GM12872 (cell line): ENCODE data around the gene CHST10.

Experiments used
- TF ChIP-seq, protein P1 (sequence below): IDR thresholded peaks from 3 replicates; pipeline ENCODE4 v1.5.1; 2011; ENCODE audit warnings: low read depth, mild to moderate bottlenecking, low read length, moderate library complexity; ENCODE audit not compliant: insufficient read depth

Gene CHST10

DNA sequence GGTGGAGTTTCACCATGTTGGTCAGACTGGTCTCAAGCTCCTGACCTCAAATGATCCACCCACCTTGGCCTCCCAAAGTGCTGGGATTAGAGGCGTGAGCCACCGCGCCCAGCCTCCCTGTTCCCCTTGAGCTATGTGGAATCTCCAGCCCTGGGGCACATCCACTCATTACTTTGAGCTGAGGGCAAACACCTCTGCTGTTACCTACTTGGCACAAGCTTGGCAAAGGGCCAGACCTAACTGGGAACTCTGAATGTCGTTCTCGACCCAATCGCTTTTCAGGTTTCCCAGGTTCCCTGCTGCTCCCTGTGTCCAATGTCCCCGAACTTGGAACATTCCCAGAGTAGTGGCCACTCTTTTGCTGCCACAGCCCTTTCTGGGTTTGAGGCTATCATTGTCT lies 40.6 kb downstream of the CHST10 start:
- TF ChIP-seq, protein P1, sequence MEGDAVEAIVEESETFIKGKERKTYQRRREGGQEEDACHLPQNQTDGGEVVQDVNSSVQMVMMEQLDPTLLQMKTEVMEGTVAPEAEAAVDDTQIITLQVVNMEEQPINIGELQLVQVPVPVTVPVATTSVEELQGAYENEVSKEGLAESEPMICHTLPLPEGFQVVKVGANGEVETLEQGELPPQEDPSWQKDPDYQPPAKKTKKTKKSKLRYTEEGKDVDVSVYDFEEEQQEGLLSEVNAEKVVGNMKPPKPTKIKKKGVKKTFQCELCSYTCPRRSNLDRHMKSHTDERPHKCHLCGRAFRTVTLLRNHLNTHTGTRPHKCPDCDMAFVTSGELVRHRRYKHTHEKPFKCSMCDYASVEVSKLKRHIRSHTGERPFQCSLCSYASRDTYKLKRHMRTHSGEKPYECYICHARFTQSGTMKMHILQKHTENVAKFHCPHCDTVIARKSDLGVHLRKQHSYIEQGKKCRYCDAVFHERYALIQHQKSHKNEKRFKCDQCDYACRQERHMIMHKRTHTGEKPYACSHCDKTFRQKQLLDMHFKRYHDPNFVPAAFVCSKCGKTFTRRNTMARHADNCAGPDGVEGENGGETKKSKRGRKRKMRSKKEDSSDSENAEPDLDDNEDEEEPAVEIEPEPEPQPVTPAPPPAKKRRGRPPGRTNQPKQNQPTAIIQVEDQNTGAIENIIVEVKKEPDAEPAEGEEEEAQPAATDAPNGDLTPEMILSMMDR = no peak

GRCh38 chr2:100367163-100367562 lies 50.3 kb downstream of the CHST10 start:
- TF ChIP-seq, protein P1 = no peak

DNA sequence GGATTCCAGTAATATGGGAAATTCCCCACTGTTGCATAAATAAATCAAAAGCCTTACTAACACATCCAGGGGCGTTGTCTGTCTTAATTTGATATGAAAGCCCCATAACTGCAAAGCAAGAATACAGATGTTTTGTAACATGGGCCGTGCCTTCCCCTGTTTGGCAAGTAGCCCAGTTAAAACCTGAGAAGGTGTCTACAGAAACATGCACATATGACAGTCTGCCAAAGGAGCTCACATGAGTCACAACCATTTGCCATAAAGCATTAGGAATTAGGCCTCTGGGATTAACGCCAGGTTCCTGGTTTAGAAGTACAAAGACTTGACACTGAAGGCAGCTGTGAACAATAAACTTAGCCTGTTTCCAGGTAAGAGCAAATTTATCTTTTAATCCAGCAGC lies 52.0 kb downstream of the CHST10 start:
- TF ChIP-seq, protein P1 = no peak

DNA sequence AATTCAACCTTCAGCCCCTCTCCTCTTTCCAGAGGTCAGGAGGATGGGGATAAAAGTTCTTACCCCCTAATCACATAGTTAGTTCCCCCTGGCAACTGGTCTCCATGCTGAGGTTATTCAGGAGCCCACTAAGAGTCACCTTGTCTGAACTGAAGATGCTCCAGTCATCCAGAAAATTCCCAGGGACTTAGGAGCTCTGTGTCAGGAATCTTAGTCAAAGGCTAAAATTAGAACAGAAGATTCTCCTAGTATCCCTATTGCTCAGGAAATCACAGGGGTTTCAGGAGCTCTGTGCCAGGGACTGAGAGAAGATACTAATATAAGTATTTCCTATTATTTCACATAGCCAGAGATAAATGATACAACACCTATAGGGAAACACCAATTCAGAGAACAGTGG lies 57.9 kb downstream of the CHST10 start:
- TF ChIP-seq, protein P1 = no peak

GRCh38 chr2:100358554-100358953 lies 58.9 kb downstream of the CHST10 start:
- TF ChIP-seq, protein P1 = no peak

- TF ChIP-seq, protein P1 = no peak
These were observed 64.9 kb downstream of the CHST10 start for GRCh38 chr2:100352521-100352920.

- TF ChIP-seq, protein P1 = no peak
These were observed 66.7 kb downstream of the CHST10 start for GRCh38 chr2:100350661-100351185.
